Mesodermal cell (in vitro differentiated cells): ENCODE results near the gene MYL5.
A peak's percentile ranks its signal among the peaks of the same experiment; 100 is the strongest.
"Not testable (repeated sequence)": the region's sequence is repeated elsewhere in the genome, so short reads cannot be mapped to it uniquely, and the experiment has no call there.

Source experiments
- H3K27ac ChIP-seq: 2 replicates; pipeline ENCODE4 v1.7.0; 2013; ENCODE audit warnings: mild to moderate bottlenecking, low read depth, low read length, moderate library complexity; ENCODE audit not compliant: severe bottlenecking
- H3K36me3 ChIP-seq: 2 replicates; pipeline ENCODE4 v1.7.1; 2013; ENCODE audit warnings: mild to moderate bottlenecking, low read length, moderate library complexity; ENCODE audit not compliant: control insufficient read depth, insufficient read depth
- H3K4me1 ChIP-seq: one replicate; pipeline ENCODE4 v1.7.1; 2013; ENCODE audit warnings: mild to moderate bottlenecking, low read length; ENCODE audit not compliant: insufficient read depth, control insufficient read depth, poor library complexity, severe bottlenecking
- H3K4me3 ChIP-seq: 2 replicates; pipeline ENCODE4 v1.7.0; 2013; ENCODE audit warnings: low read length, control low read depth, mild to moderate bottlenecking; ENCODE audit not compliant: insufficient read depth, poor library complexity, severe bottlenecking; ENCODE audit errors: extremely low read depth
- H3K9me3 ChIP-seq: 2 replicates; pipeline ENCODE4 v1.7.1; 2013; ENCODE audit warnings: mild to moderate bottlenecking, low read length, moderate library complexity; ENCODE audit not compliant: control insufficient read depth
- WGBS, 2 experiments: methylation state at CpG; one replicate each; pipeline ENCODE4 v1.1.5; 2013; ENCODE audit warnings: missing lambda C conversion rate in 2 of 2; ENCODE audit not compliant: insufficient coverage in 2 of 2; 5-methylcytosine and 5-hydroxymethylcytosine counted together

MYL5 gene

GRCh38 chr4:689723-690122, 15.4 kb downstream of the MYL5 start:
- Histone ChIP-seq H3K4me3 (peak overlapping the region; percentile 21), H3K9me3 (no peaks in the 10 kb centered on the region), H3K36me3 (no peaks in the 10 kb centered on the region), H3K4me1 (peaks cover 24% of the 10 kb centered on the region), H3K27ac (no peak overlapping the region)
- WGBS, 2 experiments, result 80 to 92% methylated on average over 8 of the region's 8 CpGs

DNA sequence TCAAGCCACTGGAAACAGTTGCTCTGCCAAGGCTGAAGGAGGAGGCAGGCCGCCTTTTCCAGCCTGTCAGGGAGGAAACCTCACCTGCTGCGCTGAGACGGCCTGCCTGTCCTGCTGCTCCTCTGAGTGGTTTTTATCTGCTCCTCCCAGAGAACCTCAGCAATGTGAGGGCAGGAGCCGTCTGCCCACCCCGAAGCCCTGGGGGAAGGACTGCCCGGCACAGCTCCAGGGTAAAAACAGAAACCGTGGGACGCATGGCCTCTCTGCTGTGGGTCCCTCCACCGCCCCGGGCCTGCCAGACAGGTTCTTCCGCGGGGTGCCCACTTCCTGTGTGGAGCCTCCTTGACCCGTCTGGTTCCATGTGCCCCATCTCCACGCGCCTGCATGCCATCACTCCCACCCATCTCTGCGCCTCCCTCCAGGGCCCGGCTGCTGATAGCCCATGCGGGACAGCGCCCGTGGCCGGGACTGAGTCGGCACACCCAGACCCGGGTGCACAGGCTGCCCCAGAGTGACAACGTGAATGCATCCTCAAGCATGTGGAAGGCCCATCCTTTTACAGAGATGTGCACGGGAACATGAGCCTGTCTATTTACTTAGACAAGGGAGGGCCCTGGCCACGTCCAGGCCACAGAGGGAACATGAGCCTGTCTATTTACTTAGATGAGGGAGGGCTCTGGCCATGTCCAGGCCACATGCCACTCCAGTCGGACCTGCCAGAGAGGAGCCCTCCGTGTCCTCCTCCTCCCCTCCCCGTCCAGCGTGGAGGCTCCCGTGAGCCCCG, 18.6 kb downstream of the MYL5 start:
- Histone ChIP-seq H3K9me3 (no peaks in the 10 kb centered on the region), H3K4me3 (no peak overlapping the region), H3K4me1 (peaks cover 13% of the 10 kb centered on the region), H3K36me3 (no peaks in the 10 kb centered on the region), H3K27ac (no peak overlapping the region)
- WGBS, 2 experiments, result 85 to 91% methylated on average over 28 to 29 of the region's 32 CpGs

DNA sequence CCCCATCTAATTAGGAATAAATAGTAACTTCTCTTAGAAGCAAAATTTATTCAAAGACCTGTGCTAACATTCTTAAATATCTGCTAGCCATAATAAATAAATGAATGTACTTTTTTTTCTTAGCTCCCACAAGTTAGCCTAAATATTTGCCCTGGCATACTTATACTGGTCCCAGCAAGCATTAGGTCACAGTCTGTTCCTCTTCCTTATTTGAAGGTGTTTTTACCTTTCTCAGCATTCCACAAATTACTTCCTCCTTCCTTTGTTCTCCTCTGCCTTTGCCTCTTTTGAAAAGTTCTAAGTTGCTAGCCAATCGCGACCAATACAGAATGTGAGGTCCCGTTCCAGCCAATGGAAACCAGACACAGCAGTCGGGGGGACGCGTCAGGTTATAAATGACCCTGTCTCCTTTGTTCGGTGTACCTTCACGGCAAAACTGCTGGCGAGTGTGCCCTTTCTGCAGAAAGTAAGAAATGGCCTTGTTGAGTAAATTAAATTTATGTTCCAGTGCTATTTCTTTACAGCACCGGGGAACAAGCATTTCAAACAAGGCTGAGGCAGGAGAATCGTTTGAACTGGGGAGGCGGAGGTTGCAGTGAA, 20.1 kb downstream of the MYL5 start:
- H3K4me3 ChIP-seq, H3K36me3 ChIP-seq, H3K9me3 ChIP-seq, H3K27ac ChIP-seq, H3K4me1 ChIP-seq: not testable (repeated sequence)
- 90 to 92% methylated on average over 10 to 12 of the region's 12 CpGs for WGBS, 2 experiments

DNA sequence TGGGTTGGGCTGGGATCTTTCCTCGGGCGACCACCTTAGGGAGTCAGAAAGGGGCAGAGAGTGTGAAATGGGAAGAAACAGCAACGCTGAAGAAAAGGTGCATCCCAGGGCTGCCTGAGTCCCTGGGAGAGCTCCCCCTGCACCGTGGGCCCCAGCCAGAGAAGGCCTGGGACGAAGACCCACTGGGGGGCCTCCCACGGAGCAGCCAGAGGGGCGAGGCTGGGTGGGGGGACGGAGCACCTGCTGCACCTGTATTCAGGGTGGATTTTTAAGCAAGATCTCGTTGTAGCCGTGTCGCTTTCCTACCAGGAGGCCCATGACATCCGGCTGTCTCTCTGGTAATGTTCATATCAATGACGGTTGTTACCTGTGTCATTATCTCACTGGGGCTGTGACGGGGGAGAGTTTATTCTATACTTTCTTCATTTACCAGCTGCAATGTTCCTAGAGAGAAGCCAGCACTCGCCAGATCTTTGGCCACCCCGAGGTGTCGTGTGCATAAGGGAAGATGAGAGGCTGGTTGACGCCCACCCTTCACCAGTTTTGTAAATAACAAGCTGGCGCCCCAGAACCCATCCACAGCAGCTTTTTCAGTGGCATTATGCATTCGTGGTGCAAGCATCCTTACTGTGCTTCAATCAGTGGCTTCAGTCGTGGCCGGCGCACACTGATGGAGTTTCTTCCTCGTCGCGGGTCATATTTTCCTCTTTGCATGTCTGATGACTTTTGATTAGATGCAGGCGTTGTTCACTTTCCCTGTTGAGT, 25.7 kb downstream of the MYL5 start:
- WGBS, 2 experiments, result 89 to 94% methylated on average over 17 to 23 of the region's 27 CpGs
- H3K4me3 ChIP-seq, result no peak overlapping the region
- H3K4me1 ChIP-seq, result no peaks in the 10 kb centered on the region
- H3K36me3 ChIP-seq, result no peaks in the 10 kb centered on the region
- H3K9me3 ChIP-seq, result no peaks in the 10 kb centered on the region
- no peak overlapping the region for H3K27ac ChIP-seq

DNA sequence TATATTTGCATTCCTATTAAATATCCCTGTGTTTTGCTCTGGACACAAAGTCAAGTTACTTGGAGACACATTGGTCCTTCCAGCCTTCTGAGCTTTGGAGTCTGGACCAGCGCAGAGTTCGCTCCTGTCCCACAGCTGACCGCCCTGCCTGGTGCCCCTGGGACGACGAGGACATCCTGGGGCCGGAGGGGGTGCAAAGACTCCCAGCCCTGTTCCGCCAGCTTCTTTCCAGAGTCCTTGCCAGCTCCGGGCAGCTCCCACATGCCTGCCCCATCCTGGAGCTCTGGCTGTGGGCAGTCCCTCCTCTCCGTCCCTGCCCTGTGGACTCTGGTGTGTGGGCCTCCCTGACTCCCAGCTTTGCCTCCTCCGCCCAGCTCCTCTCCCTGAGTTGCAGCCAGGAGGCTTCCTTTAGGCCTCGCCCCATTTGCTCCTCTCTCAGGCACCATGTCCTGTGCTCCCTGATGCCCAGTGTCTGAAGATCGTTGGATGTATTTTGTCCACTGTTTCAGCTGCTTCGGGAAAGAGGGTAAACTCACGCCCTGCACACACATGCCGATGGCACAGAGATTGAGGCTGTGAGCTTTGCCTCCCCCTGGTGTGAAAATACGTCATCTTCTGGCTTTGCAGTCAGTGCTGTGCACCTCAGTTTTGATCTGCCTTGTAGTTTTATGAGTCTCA, 26.4 kb downstream of the MYL5 start:
- Histone ChIP-seq H3K4me3 (no peak overlapping the region), H3K27ac (no peak overlapping the region), H3K4me1 (no peaks in the 10 kb centered on the region), H3K36me3 (no peaks in the 10 kb centered on the region), H3K9me3 (no peaks in the 10 kb centered on the region)
- 94 to 97% methylated on average over 15 to 16 of the region's 16 CpGs for WGBS, 2 experiments

DNA sequence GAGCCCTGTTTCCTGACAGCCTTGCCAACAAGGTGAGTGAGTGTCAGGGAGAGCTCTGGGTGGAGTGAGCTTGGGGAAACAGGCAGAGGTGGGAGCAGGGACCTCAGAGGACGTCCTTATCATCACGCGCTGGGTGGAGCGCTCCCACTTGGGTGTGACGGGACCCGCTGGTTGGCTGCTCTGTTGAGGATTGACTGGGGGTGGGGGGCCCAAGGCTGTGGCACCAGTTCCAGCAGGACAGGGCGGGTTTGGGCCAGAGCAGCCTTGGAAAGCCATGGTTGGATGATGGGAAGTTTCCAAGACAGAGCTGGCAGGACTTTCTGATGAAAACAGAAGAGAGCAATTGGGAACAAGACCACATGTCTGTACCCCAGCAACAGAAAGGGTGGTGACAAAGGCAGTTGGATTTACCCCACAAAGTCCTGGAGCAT, 28.3 kb downstream of the MYL5 start:
- H3K9me3 ChIP-seq, result no peaks in the 10 kb centered on the region
- H3K36me3 ChIP-seq, result no peaks in the 10 kb centered on the region
- 84 to 100% methylated on average over 1 to 6 of the region's 7 CpGs for WGBS, 2 experiments
- no peak overlapping the region for H3K4me3 ChIP-seq
- no peak overlapping the region for H3K27ac ChIP-seq
- H3K4me1 ChIP-seq, result peaks cover 4% of the 10 kb centered on the region

GRCh38 chr4:703336-704197, 29.2 kb downstream of the MYL5 start:
- Histone ChIP-seq H3K4me1 (peaks cover 4% of the 10 kb centered on the region), H3K27ac (no peak overlapping the region), H3K4me3 (no peak overlapping the region), H3K9me3 (no peaks in the 10 kb centered on the region), H3K36me3 (peaks cover 7% of the 10 kb centered on the region)
- 81 to 90% methylated on average over 5 to 6 of the region's 10 CpGs for WGBS, 2 experiments

DNA sequence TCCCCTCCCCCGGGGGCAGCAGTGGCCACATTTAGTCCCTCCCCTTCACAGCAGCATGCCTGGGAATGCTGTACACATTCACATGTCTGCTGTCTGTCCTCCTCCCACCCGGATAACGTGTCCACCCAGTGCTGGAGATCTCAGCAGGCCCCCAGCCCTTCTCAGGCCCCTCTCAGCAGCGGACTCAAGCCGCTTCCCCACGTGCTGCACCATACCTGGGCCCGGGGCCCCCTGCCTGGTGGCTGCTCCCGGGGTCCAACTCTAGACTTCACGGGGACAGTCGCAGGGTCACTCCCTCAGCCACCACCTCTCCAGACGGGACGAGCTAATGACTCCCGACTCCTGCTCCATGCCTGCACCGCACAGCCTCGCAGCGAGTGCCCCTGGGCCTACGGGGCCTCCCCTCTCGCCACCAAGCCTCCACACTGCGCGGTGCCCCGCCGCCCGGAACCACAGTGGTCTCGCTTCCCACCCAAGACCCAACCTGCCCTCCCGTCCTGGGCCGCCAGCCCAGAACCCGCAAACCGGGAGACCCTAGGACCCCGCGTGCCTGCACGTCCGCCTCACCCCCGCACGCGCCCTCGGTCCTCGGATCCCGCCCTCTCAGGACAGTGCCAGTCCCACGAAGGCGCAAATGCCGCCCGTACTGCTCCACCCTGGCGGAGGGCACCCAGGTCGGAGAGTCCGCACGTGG, 30.0 kb downstream of the MYL5 start:
- peaks cover 4% of the 10 kb centered on the region for H3K4me1 ChIP-seq
- no peaks in the 10 kb centered on the region for H3K9me3 ChIP-seq
- H3K4me3 ChIP-seq, result no peak overlapping the region
- no peak overlapping the region for H3K27ac ChIP-seq
- peaks cover 15% of the 10 kb centered on the region for H3K36me3 ChIP-seq
- 93 to 95% methylated on average over 36 to 44 of the region's 46 CpGs for WGBS, 2 experiments

GRCh38 chr4:704971-705277, 30.6 kb downstream of the MYL5 start:
- peaks cover 21% of the 10 kb centered on the region for H3K36me3 ChIP-seq
- WGBS, 2 experiments, result 90 to 100% methylated on average over 1 of the region's 1 CpG
- H3K4me3 ChIP-seq, result peak overlapping the region; percentile 95
- H3K9me3 ChIP-seq, result no peaks in the 10 kb centered on the region
- no peak overlapping the region for H3K27ac ChIP-seq
- H3K4me1 ChIP-seq, result peaks cover 4% of the 10 kb centered on the region
